ENCODE measurements around the gene EIF2A.
A peak's percentile ranks its signal among the peaks of the same experiment; 100 is the strongest.
"Not testable (repeated sequence)": the region's sequence is repeated elsewhere in the genome, so short reads cannot be mapped to it uniquely, and the experiment has no call there.

EIF2A gene

GRCh38 chr3:150546226-150547044 is at the start of gene EIF2A, which contains the start of gene SERP1:
Gene EIF2A (plus strand): TSS chr3:150546787. CDS start chr3:150546803, 16 bp downstream.
Gene SERP1 (minus strand): TSS chr3:150546496. CDS start chr3:150546135, 361 bp downstream.
- DNase-seq (ENCODE audit: extremely low read depth in 1 of 2, low read depth in 1 of 2), result peak; percentile 96 to 98

- no peak for DNase-seq (ENCODE audit: extremely low read depth in 1 of 2, low read depth in 1 of 2)
These were observed 48.6 kb upstream of the EIF2A start for GRCh38 chr3:150497956-150498355.

- DNase-seq (ENCODE audit: extremely low read depth in 1 of 2, low read depth in 1 of 2), result not testable (repeated sequence)
These were observed 45.6 kb upstream of the EIF2A start for GRCh38 chr3:150500960-150501359.

GRCh38 chr3:150503402-150504099 is 43.0 kb upstream of the EIF2A start:
- DNase-seq (ENCODE audit: extremely low read depth in 1 of 2, low read depth in 1 of 2), result no peak

GRCh38 chr3:150504483-150504882 is 42.1 kb upstream of the EIF2A start:
- no peak for DNase-seq (ENCODE audit: extremely low read depth in 1 of 2, low read depth in 1 of 2)

- DNase-seq (ENCODE audit: extremely low read depth in 1 of 2, low read depth in 1 of 2), result no peak
These were observed 38.2 kb upstream of the EIF2A start for GRCh38 chr3:150508401-150508800.

- DNase-seq (ENCODE audit: extremely low read depth in 1 of 2, low read depth in 1 of 2), result no peak
These were observed 36.8 kb upstream of the EIF2A start for GRCh38 chr3:150509780-150510179.

- DNase-seq (ENCODE audit: extremely low read depth in 1 of 2, low read depth in 1 of 2), result no peak
These were observed 35.3 kb upstream of the EIF2A start for GRCh38 chr3:150511122-150511821.

- no peak for DNase-seq (ENCODE audit: extremely low read depth in 1 of 2, low read depth in 1 of 2)
These were observed 31.4 kb upstream of the EIF2A start for GRCh38 chr3:150515210-150515609.

GRCh38 chr3:150519026-150519425 is 27.6 kb upstream of the EIF2A start:
- no peak for DNase-seq (ENCODE audit: extremely low read depth in 1 of 2, low read depth in 1 of 2)

GRCh38 chr3:150520408-150520807 is 26.2 kb upstream of the EIF2A start:
- DNase-seq (ENCODE audit: extremely low read depth in 1 of 2, low read depth in 1 of 2), result no peak

GRCh38 chr3:150521463-150521862 is 25.1 kb upstream of the EIF2A start:
- DNase-seq (ENCODE audit: extremely low read depth in 1 of 2, low read depth in 1 of 2), result no peak

- no peak for DNase-seq (ENCODE audit: extremely low read depth in 1 of 2, low read depth in 1 of 2)
These were observed 23.0 kb upstream of the EIF2A start for GRCh38 chr3:150523538-150523937.

GRCh38 chr3:150527464-150528255 is 18.9 kb upstream of the EIF2A start:
- DNase-seq (ENCODE audit: extremely low read depth in 1 of 2, low read depth in 1 of 2), result no peak

GRCh38 chr3:150528354-150528797 is 18.2 kb upstream of the EIF2A start:
- DNase-seq (ENCODE audit: extremely low read depth in 1 of 2, low read depth in 1 of 2), result no peak

GRCh38 chr3:150531775-150532174 is 14.8 kb upstream of the EIF2A start:
- DNase-seq (ENCODE audit: extremely low read depth in 1 of 2, low read depth in 1 of 2), result no peak

- DNase-seq (ENCODE audit: extremely low read depth in 1 of 2, low read depth in 1 of 2), result no peak
These were observed 11.4 kb upstream of the EIF2A start for GRCh38 chr3:150535204-150535603.

GRCh38 chr3:150538324-150539208 is 8.0 kb upstream of the EIF2A start:
- DNase-seq (ENCODE audit: extremely low read depth in 1 of 2, low read depth in 1 of 2), result no peak

GRCh38 chr3:150540297-150540696 is 6.3 kb upstream of the EIF2A start:
- DNase-seq (ENCODE audit: extremely low read depth in 1 of 2, low read depth in 1 of 2), result no peak

GRCh38 chr3:150540991-150541390 is 5.6 kb upstream of the EIF2A start:
- no peak for DNase-seq (ENCODE audit: extremely low read depth in 1 of 2, low read depth in 1 of 2)
